ENCODE results near the gene CCNC. TPM values are rescaled to one million over a fixed set of nuclear protein-coding genes. Genes with fewer than 3 reads are reported as not detected.

The CCNC gene
- total RNA-seq, 1 donor from 2014 or later, result 41.6 TPM

GRCh38 chr6:99560668-99561067, 7.8 kb downstream of the CCNC start:
- TF ChIP-seq CTCF (IDR thresholded peaks at IDR 0.05), result no peak
- ATAC-seq, result no peak
- Histone ChIP-seq H3K9me3 (no peaks in the 10 kb centered on the region), H3K4me3 (no peak overlapping the region), H3K36me3 (peaks cover 39% of the 10 kb centered on the region), H3K27ac (no peak overlapping the region), H3K27me3 (ENCODE audit: low read depth) (no peaks in the 10 kb centered on the region), H3K4me1 (no peaks in the 10 kb centered on the region)
- intact Hi-C loops (cut with DNase I), result no loop called here
- DNase-seq, result no peak

- no peak for DNase-seq
- H3K36me3 ChIP-seq, result peaks cover 55% of the 10 kb centered on the region
- no peak for ATAC-seq
- H3K27ac ChIP-seq, result no peak overlapping the region
- no peak overlapping the region for H3K4me3 ChIP-seq
- TF ChIP-seq CTCF (IDR thresholded peaks at IDR 0.05), result no peak
- no peaks in the 10 kb centered on the region for H3K9me3 ChIP-seq
- no peaks in the 10 kb centered on the region for H3K27me3 ChIP-seq (ENCODE audit: low read depth)
- intact Hi-C loops (cut with DNase I), result no loop called here
- no peaks in the 10 kb centered on the region for H3K4me1 ChIP-seq
These were observed 9.4 kb downstream of the CCNC start for GRCh38 chr6:99559057-99559456.

GRCh38 chr6:99553888-99554287, 14.6 kb downstream of the CCNC start:
- peaks cover 93% of the 10 kb centered on the region for H3K36me3 ChIP-seq
- DNase-seq, result no peak
- no peaks in the 10 kb centered on the region for H3K9me3 ChIP-seq
- intact Hi-C loops (cut with DNase I), result no loop called here
- no peak overlapping the region for H3K27ac ChIP-seq
- H3K4me1 ChIP-seq, result no peaks in the 10 kb centered on the region
- no peaks in the 10 kb centered on the region for H3K27me3 ChIP-seq (ENCODE audit: low read depth)
- no peak for ATAC-seq
- H3K4me3 ChIP-seq, result no peak overlapping the region
- no peak for TF ChIP-seq CTCF (IDR thresholded peaks at IDR 0.05)

GRCh38 chr6:99550046-99550748, 18.3 kb downstream of the CCNC start:
- no peak for TF ChIP-seq CTCF (IDR thresholded peaks at IDR 0.05)
- intact Hi-C loops (cut with DNase I), result no loop called here
- no peak for ATAC-seq
- H3K4me3 ChIP-seq, result no peak overlapping the region
- no peaks in the 10 kb centered on the region for H3K9me3 ChIP-seq
- H3K36me3 ChIP-seq, result peaks cover 96% of the 10 kb centered on the region
- H3K27me3 ChIP-seq (ENCODE audit: low read depth), result no peaks in the 10 kb centered on the region
- no peak for DNase-seq
- no peaks in the 10 kb centered on the region for H3K4me1 ChIP-seq
- H3K27ac ChIP-seq, result no peak overlapping the region

GRCh38 chr6:99548706-99549105, 19.8 kb downstream of the CCNC start:
- ATAC-seq (no peak), DNase-seq (no peak)
- no peak overlapping the region for H3K4me3 ChIP-seq
- TF ChIP-seq CTCF (IDR thresholded peaks at IDR 0.05), result no peak
- intact Hi-C loops (cut with DNase I), result no loop called here
- H3K27me3 ChIP-seq (ENCODE audit: low read depth), result no peaks in the 10 kb centered on the region
- no peaks in the 10 kb centered on the region for H3K9me3 ChIP-seq
- H3K36me3 ChIP-seq, result peaks cover 94% of the 10 kb centered on the region
- no peak overlapping the region for H3K27ac ChIP-seq
- no peaks in the 10 kb centered on the region for H3K4me1 ChIP-seq
